Vagina (tissue), 2 donors: Measurements from ENCODE around the gene TRIO.

Source experiments
- CTCF ChIP-seq, 3 experiments: fragments of 450-650 bp in 2 of 3; fragments of 200-600 bp in 1 of 3; sonication (generic) in 1 of 3; IDR thresholded peaks; one replicate each; pipeline ENCODE4 v1.5.1; 2017 to 2019; ENCODE audit warnings: antibody characterized with exemption in 3 of 3, mild to moderate bottlenecking in 2 of 3, moderate library complexity in 2 of 3
- POLR2A ChIP-seq, 2 donors: fragments of 450-650 bp; IDR thresholded peaks; one replicate each; pipeline ENCODE4 v1.6.1; 2017; ENCODE audit warnings: antibody characterized with exemption in 2 of 2, mild to moderate bottlenecking in 2 of 2, moderate library complexity in 2 of 2
- POLR2AphosphoS5 ChIP-seq, 2 donors: sonication (generic); formaldehyde crosslinking; IDR thresholded peaks; one replicate each; pipeline ENCODE4 v1.9.0; 2017; ENCODE audit warnings: antibody characterized with exemption in 2 of 2, mild to moderate bottlenecking in 2 of 2, low read depth in 1 of 2; ENCODE audit not compliant: insufficient read depth in 1 of 2

GRCh38 chr5:14319102-14319501 lies 176.0 kb downstream of the TRIO start:
- TF ChIP-seq CTCF (IDR thresholded peaks at IDR 0.05) (no peak), POLR2AphosphoS5 (IDR thresholded peaks at IDR 0.05; ENCODE audit: insufficient read depth in 1 of 2, low read depth in 1 of 2) (no peak), POLR2A (IDR thresholded peaks at IDR 0.05) (no peak)
